Esophagus muscularis mucosa (tissue), 4 donors: Measurements from ENCODE around the gene S100A3.

Experiments
- CTCF ChIP-seq, 3 experiments: fragments of 200-600 bp in 2 of 3; fragments of 450-650 bp in 1 of 3; sonication (generic) in 2 of 3; IDR thresholded peaks; one replicate each; pipeline ENCODE4 v1.5.1; 2017 to 2019; ENCODE audit warnings: antibody characterized with exemption in 3 of 3, mild to moderate bottlenecking in 2 of 3, moderate library complexity in 1 of 3
- EP300 ChIP-seq: sonication (generic); formaldehyde crosslinking; IDR thresholded peaks from one replicate; pipeline ENCODE4 v1.6.1; 2017; ENCODE audit warnings: antibody characterized with exemption
- POLR2A ChIP-seq: fragments of 450-650 bp; IDR thresholded peaks from one replicate; pipeline ENCODE4 v1.6.1; 2017; ENCODE audit warnings: antibody characterized with exemption, moderate library complexity, mild to moderate bottlenecking, low read depth
- POLR2AphosphoS5 ChIP-seq, 2 donors: sonication (generic); formaldehyde crosslinking; IDR thresholded peaks; one replicate each; pipeline ENCODE4 v1.6.1; 2017; ENCODE audit warnings: antibody characterized with exemption in 2 of 2

GRCh38 chr1:153578936-153579335 is 29.9 kb upstream of the S100A3 start:
- TF ChIP-seq CTCF (IDR thresholded peaks at IDR 0.05) (no peak), POLR2AphosphoS5 (IDR thresholded peaks at IDR 0.05) (no peak), POLR2A (no peak), EP300 (no peak)
